Cardiac muscle cell (in vitro differentiated cells and primary cell): ENCODE measurements around the gene GHRL. TPM values are rescaled to one million over a fixed set of nuclear protein-coding genes. Genes with fewer than 3 reads are reported as not detected.

Source experiments
- DNase-seq, 2 donors: peaks; one replicate each; pipeline versions ENCODE4 v3.0.0 to v3.0.0-alpha.2; 2010 to 2017; ENCODE audit warnings: low read depth in 1 of 2, low spot score in 1 of 2
- H3K27ac ChIP-seq: fragments of 200-600 bp; sonication (generic); 2 replicates; pipeline ENCODE4 v1.5.1; 2016
- H3K27me3 ChIP-seq: fragments of 200-600 bp; sonication (generic); 2 replicates; pipeline ENCODE4 v1.6.0; 2016; ENCODE audit warnings: control low read depth
- H3K36me3 ChIP-seq: fragments of 200-600 bp; sonication (generic); 2 replicates; pipeline ENCODE4 v1.5.1; 2016; ENCODE audit warnings: control low read depth
- H3K4me1 ChIP-seq: fragments of 200-600 bp; sonication (generic); 2 replicates; pipeline ENCODE4 v1.8.1; 2017; ENCODE audit warnings: low read depth, mild to moderate bottlenecking, mixed run types
- H3K4me3 ChIP-seq: fragments of 200-600 bp; sonication (generic); 2 replicates; pipeline ENCODE4 v1.5.1; 2016; ENCODE audit warnings: mild to moderate bottlenecking
- H3K9me3 ChIP-seq: fragments of 200-600 bp; sonication (generic); 2 replicates; pipeline ENCODE4 v1.5.1; 2017; ENCODE audit warnings: low read depth, mild to moderate bottlenecking, control low read depth
- polyA plus RNA-seq: library from polyadenylated mRNA; unstranded; fragments of >200 nt; fragmentation: Nextera tagmentation; extraction: Ambion mirVana; gene quantifications from 2 replicates; pipeline ENCODE4 v1.2.1, GENCODE V29; 2016
- total RNA-seq: library from RNA; depleted of rRNA; stranded (reverse); fragments of >200 nt; gene quantifications from 2 replicates; pipeline ENCODE4 v1.2.3, GENCODE V29; 2016
- TF ChIP-seq, protein P1 (sequence below): IDR thresholded peaks from 2 replicates; pipeline ENCODE4 v1.5.1; 2012; ENCODE audit warnings: low read depth, mild to moderate bottlenecking, low read length

The GHRL gene
- total and polyA plus RNA-seq, 2 experiments from 2014 or later = 0.18 to 0.46 TPM

DNA sequence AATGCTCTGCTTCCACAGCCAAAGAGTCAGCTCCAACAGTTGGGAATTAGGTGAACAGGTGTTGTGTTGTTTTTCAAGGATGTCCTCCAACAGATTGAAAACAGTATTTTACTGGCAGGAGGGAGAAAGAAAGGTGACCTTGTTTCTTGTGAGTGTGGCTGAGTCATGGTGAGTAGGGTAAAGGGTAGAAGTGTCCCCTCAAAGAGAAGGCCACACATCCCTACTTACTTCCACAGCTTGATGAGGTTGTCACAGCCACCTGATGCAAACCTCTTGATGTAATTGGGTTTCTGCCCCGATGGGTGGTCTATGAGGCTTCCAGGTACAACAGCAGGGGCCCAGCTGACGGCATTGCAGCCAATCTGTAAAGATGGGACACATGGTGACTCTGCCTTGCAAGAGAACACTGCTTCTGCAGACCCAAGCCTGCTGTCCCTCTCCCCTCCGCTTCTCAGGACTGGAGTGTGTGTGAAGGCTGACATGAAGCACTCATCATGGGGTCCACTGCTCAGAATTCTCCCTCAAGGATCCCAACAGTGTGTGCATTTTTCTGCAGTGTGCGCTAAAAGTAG, 12.7 kb upstream of the GHRL start:
- DNase-seq = no peak
- Histone ChIP-seq H3K9me3 (no peaks in the 10 kb centered on the region), H3K4me1 (no peaks in the 10 kb centered on the region), H3K36me3 (peaks cover 64% of the 10 kb centered on the region), H3K4me3 (no peak overlapping the region), H3K27ac (no peak overlapping the region), H3K27me3 (no peaks in the 10 kb centered on the region)
- TF ChIP-seq, protein P1, sequence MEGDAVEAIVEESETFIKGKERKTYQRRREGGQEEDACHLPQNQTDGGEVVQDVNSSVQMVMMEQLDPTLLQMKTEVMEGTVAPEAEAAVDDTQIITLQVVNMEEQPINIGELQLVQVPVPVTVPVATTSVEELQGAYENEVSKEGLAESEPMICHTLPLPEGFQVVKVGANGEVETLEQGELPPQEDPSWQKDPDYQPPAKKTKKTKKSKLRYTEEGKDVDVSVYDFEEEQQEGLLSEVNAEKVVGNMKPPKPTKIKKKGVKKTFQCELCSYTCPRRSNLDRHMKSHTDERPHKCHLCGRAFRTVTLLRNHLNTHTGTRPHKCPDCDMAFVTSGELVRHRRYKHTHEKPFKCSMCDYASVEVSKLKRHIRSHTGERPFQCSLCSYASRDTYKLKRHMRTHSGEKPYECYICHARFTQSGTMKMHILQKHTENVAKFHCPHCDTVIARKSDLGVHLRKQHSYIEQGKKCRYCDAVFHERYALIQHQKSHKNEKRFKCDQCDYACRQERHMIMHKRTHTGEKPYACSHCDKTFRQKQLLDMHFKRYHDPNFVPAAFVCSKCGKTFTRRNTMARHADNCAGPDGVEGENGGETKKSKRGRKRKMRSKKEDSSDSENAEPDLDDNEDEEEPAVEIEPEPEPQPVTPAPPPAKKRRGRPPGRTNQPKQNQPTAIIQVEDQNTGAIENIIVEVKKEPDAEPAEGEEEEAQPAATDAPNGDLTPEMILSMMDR = no peak

DNA sequence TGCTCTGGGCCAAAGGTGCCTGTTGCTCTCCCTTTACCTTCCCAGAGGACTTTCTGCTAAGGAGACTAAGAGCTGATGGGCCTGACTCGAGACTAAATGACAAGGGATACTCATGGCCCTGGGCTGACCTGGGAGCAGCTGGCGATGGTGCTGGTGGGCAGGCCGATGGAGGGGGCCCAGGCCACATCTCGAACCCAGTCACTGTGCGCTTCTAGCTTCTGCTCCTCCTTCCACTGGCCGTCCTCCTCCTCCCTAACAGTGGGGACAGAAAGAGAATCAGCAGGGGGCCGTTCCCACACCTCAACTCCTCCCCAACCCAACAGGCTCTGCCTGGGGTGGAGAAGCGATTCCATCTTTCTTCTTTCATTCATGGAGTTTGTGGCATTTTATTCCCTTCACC, 12.2 kb upstream of the GHRL start:
- H3K36me3 ChIP-seq = peaks cover 64% of the 10 kb centered on the region
- H3K9me3 ChIP-seq = no peaks in the 10 kb centered on the region
- no peaks in the 10 kb centered on the region for H3K4me1 ChIP-seq
- no peaks in the 10 kb centered on the region for H3K27me3 ChIP-seq
- H3K4me3 ChIP-seq = no peak overlapping the region
- TF ChIP-seq, protein P1 = no peak
- H3K27ac ChIP-seq = no peak overlapping the region
- no peak for DNase-seq

GRCh38 chr3:10303785-10304184, 11.0 kb upstream of the GHRL start:
- no peak for DNase-seq

GRCh38 chr3:10303105-10303504, 10.4 kb upstream of the GHRL start:
- Histone ChIP-seq H3K4me1 (no peaks in the 10 kb centered on the region), H3K27me3 (no peaks in the 10 kb centered on the region), H3K27ac (no peak overlapping the region), H3K9me3 (no peaks in the 10 kb centered on the region), H3K36me3 (peaks cover 58% of the 10 kb centered on the region), H3K4me3 (no peak overlapping the region)
- TF ChIP-seq, protein P1 = no peak
- no peak for DNase-seq

More at GRCh38 chr3:10303785-10304184, 11.0 kb upstream of the GHRL start:
- H3K4me3 ChIP-seq = no peak overlapping the region
- H3K36me3 ChIP-seq = peaks cover 58% of the 10 kb centered on the region
- TF ChIP-seq, protein P1 = no peak
- no peak overlapping the region for H3K27ac ChIP-seq
- no peaks in the 10 kb centered on the region for H3K27me3 ChIP-seq
- H3K4me1 ChIP-seq = no peaks in the 10 kb centered on the region
- no peaks in the 10 kb centered on the region for H3K9me3 ChIP-seq

- Histone ChIP-seq H3K4me3 (no peak overlapping the region), H3K36me3 (peaks cover 40% of the 10 kb centered on the region), H3K27me3 (no peaks in the 10 kb centered on the region), H3K4me1 (no peaks in the 10 kb centered on the region), H3K27ac (no peak overlapping the region), H3K9me3 (no peaks in the 10 kb centered on the region)
- DNase-seq = no peak
- TF ChIP-seq, protein P1 = no peak
Measured at GRCh38 chr3:10300087-10300486, 7.3 kb upstream of the GHRL start.
